ENCODE results near the gene SLC6A3. TPM values are rescaled to one million over a fixed set of nuclear protein-coding genes. Genes with fewer than 3 reads are reported as not detected.
"Not testable (repeated sequence)": the region's sequence is repeated elsewhere in the genome, so short reads cannot be mapped to it uniquely, and the experiment has no call there.

The SLC6A3 gene
- polyA plus RNA-seq, 6 donors from 2014 or later: 0.09 TPM; not detected in 5

DNA sequence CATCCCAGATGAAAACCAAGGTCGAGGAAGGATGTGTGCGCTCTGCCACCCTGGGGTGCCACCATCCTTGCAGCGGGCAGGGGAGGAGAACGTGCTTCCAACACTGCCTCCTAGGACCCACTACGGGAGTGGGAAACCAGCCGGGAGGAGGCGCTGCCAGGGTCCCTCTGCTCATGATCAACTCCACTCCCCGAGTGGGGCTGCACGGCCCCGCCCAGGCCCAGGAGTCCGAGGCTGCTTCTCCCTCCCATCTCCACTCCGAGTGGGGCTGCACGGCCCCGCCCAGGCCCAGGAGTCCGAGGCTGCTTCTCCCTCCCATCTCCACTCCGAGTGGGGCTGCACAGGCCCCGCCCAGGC, 30.3 kb upstream of the SLC6A3 start:
- Mint-ChIP-seq H3K36me3 (peaks cover 0 to 20% of the 10 kb centered on the region in 2 donors), H3K4me1 (peaks cover 16 to 21% (median 21%) of the 10 kb centered on the region in 3 donors)
- not testable (repeated sequence) for H3K4me3 Mint-ChIP-seq; DNase-seq; ATAC-seq (ENCODE audit: low read depth in 2 of 2); H3K27me3 Mint-ChIP-seq; H3K27ac Mint-ChIP-seq; H3K9me3 Mint-ChIP-seq

DNA sequence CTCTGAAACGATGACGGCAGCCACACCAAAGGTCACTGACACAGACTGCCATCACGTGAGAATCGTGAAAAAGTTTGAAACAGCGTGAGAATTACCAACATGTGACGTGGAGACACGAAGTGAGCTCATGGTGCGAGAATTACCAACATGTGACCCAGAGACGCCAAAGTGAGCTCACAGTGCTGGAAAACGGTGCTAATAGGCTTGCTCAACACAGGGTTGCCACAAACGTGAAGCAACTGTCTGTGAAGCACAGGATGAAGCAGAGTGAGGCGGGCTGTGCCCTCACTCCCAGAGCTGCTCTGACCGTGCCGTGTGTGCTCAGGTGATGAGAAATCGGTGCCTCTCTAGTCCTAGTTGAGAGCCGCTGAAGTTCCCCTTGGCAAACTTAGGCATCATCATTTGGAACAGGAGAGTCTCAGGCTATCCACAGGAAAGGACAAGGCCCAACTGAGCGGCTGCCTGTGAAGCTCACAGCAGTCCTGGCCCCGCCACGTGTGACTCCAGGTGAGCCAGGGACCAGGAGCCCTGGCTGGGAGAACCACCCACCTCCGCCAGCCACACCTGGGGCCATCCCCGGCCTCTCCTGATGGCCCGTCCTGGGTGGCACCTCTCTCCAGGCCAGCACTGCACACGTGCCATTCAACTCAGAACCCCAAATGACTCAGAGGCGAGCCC, 29.8 kb upstream of the SLC6A3 start:
- H3K27me3 Mint-ChIP-seq: no peaks in the 10 kb centered on the region
- peaks cover 11 to 16% (median 15%) of the 10 kb centered on the region in 3 donors for H3K4me1 Mint-ChIP-seq
- H3K36me3 Mint-ChIP-seq: peaks cover 0 to 20% of the 10 kb centered on the region in 2 donors
- H3K9me3 Mint-ChIP-seq: no peaks in the 10 kb centered on the region
- no peak overlapping the region for H3K4me3 Mint-ChIP-seq
- ATAC-seq (ENCODE audit: low read depth in 2 of 2) (no peak), DNase-seq (no peak)
- H3K27ac Mint-ChIP-seq: peak overlapping the region in 1 of 6 donors; percentile 36

DNA sequence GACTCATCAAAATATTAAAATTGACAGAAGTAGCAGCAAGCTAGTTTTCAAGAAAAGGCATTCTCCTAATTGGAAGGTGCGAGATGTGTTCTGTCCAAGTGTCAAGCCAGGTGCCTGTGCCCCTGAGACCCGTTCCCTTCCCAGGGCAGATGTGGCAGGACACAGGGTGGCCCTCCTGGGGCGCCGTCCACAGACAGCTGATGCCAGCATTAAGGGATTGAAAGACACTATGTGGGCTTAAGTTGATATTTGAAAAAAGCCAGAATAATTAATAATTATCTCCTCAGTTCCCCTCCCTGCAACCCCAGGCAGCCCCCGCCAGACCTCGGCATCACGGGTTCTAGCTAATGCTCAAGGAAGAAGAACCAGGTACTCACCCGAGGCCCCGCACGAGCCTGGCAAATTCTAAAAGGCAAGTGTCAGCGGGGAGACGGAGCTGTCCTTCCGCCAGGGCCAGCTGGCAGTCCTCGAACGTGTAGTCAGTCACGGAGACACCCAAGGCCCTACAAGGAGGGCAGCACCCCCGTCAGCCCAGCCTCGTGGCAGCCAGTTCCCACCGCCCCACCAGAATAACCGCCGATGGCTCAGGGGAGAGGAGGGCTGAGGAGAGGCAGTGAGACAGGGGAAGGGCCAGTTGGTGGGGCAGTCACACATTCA, 29.1 kb upstream of the SLC6A3 start:
- ATAC-seq (ENCODE audit: low read depth in 2 of 2) (no peak), DNase-seq (no peak)
- H3K4me1 Mint-ChIP-seq: peaks cover 4 to 11% (median 10%) of the 10 kb centered on the region in 3 donors
- H3K9me3 Mint-ChIP-seq: no peaks in the 10 kb centered on the region
- H3K4me3 Mint-ChIP-seq: no peak overlapping the region
- peak overlapping the region in 3 of 6 donors; percentile 24 to 47 (median 36) for H3K27ac Mint-ChIP-seq
- H3K36me3 Mint-ChIP-seq: peaks cover 0 to 20% of the 10 kb centered on the region in 2 donors
- H3K27me3 Mint-ChIP-seq: no peaks in the 10 kb centered on the region

DNA sequence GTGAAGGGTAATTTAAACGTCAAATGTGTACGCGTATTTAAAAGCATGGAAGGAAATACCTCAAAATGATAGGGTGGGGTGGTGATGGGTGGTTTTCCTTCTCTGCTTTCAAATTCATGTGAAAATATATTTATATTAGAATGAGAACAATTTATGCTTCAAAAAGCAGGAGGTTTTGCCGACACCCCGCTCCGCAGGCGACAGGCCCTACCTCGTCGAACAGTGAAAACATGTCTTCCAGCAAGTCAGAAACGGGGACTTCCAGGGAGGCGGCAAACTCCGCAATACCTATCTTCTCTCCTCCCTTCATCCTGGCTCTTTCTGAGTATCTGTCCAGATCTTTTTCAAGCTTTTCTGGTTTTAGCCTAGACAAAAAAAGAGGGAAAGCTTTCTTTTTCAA, 28.5 kb upstream of the SLC6A3 start:
- Mint-ChIP-seq H3K27ac (peak overlapping the region in 1 of 6 donors; percentile 89), H3K4me3 (no peak overlapping the region), H3K9me3 (no peaks in the 10 kb centered on the region), H3K4me1 (peaks cover 0 to 10% (median 6%) of the 10 kb centered on the region in 3 donors), H3K27me3 (no peaks in the 10 kb centered on the region), H3K36me3 (peaks cover 0 to 20% of the 10 kb centered on the region in 2 donors)
- DNase-seq (no peak), ATAC-seq (ENCODE audit: low read depth in 2 of 2) (no peak)

DNA sequence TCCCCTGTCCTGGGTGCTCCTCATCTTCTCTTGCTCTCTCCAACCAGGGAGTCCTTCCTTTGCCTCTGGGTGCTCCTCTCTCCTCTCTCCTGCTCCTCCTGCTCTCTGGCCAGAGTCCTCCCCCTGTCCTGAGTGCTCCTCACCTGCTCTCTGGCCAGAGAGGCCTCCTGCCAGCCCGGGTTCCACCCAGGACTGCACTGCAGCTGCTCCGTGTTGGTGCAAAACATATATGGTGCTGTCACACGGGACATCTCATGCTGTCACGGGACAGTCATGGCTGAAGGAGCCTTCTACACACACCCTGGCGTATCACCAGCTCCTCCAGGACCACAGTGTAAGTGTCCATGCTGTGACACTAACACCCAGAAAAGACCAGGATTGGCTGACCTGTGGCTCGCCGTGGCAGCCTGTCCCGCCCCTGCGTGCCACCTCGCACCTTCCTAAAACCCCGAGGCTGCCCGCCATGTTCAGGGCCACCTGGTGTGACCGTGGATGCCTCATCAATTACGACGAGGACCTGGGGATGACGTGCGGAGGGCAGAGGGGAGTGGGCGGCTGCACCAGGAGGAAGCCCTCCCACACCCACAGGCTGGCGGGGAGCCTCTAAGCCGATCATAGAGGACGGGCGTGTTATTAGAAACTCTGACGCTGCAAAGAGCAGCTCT, 27.9 kb upstream of the SLC6A3 start:
- no peaks in the 10 kb centered on the region for H3K9me3 Mint-ChIP-seq
- H3K4me1 Mint-ChIP-seq: peaks cover 3 to 12% (median 4%) of the 10 kb centered on the region in 3 donors
- ATAC-seq (ENCODE audit: low read depth in 2 of 2) (no peak), DNase-seq (no peak)
- peak overlapping the region in 4 of 6 donors; percentile 15 to 89 (median 81) for H3K27ac Mint-ChIP-seq
- no peak overlapping the region for H3K4me3 Mint-ChIP-seq
- peaks cover 0 to 20% of the 10 kb centered on the region in 2 donors for H3K36me3 Mint-ChIP-seq
- H3K27me3 Mint-ChIP-seq: no peaks in the 10 kb centered on the region

DNA sequence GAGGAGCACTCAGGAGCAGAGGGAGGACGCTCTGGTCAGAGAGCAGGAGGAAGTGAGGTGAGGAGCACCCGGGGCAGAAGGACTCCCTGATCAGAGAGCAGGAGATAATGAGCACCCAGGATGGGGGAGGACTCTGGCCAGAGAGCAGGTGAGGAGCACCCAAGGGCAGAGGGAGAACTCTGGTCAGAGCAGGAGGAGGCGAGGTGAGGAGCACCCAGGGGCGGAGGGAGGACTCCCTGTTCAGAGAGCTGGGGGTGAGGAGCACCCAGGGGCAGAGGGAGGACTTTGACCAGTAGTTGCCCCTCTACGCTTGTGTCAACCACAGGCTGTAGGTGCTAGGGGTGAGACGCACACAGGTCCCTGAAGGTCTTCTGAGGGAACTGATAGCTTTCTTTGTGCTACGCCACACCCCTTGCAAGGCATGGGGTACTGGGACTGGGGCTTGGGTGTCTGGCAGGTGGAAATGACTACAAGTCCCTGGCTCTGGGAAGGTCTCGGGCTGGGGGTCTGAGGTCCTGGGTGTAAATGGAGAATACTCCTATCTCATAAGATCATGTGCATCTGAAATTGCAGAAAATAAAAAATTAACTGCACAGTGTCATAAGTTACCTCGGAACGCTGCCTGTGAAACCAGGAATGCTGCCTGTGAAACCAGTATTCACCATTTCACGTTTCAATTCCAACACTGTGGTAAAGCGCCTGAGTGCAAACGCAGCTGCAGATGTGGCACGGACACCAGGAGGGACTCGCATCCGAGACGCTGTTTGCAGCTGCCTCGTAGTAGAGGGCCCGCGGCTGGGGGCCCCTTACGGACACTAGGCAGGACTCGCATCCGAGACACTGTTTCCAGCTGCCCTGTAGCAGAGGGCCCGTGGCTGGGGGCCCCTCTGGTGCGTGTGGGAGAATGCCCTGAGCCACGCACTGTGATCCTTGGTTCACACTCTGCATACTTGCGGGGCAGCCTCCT, 27.0 kb upstream of the SLC6A3 start:
- DNase-seq (no peak), ATAC-seq (ENCODE audit: low read depth in 2 of 2) (no peak)
- Mint-ChIP-seq H3K36me3 (peaks cover 0 to 20% of the 10 kb centered on the region in 2 donors), H3K9me3 (no peaks in the 10 kb centered on the region), H3K27me3 (no peaks in the 10 kb centered on the region), H3K4me3 (no peak overlapping the region), H3K27ac (peak overlapping the region in 5 of 6 donors; percentile 28 to 81 (median 49)), H3K4me1 (peaks cover 5 to 13% (median 5%) of the 10 kb centered on the region in 3 donors)

DNA sequence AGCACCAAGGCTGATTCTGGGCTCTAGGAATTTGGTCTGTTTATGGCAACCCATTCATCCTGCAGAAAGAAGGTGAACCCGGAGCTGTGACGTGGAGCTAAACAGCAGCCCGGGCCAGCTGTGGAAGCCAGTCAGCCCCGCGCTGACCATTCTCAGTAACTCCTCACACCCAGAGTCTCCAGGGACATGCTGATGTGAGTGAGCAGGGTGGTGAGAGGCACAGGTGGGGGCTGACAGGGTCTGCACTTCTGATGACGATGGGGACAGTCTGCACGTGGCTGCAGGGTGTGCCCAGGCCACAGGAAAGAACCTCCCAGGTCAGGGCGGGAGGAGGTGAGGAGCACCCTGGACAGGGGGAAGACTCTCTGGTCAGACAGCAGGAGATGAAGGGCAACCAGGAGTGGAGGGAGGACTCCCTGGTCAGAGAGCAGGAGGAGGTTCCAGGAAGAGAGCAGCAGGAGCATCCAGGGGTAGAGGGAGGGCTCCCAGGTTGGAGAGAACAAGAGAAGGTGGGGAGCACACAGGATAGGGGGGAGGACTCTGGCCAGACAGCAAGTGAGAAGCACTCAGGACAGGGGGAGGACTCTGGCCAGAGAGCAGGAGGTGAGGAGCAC, 26.1 kb upstream of the SLC6A3 start:
- DNase-seq: no peak
- Mint-ChIP-seq H3K4me3 (no peak overlapping the region), H3K36me3 (peaks cover 0 to 20% of the 10 kb centered on the region in 2 donors), H3K27ac (peak overlapping the region in 4 of 6 donors; percentile 16 to 56 (median 28)), H3K27me3 (no peaks in the 10 kb centered on the region), H3K4me1 (peaks cover 5 to 13% (median 5%) of the 10 kb centered on the region in 3 donors), H3K9me3 (no peaks in the 10 kb centered on the region)
- ATAC-seq (ENCODE audit: low read depth in 2 of 2): no peak

DNA sequence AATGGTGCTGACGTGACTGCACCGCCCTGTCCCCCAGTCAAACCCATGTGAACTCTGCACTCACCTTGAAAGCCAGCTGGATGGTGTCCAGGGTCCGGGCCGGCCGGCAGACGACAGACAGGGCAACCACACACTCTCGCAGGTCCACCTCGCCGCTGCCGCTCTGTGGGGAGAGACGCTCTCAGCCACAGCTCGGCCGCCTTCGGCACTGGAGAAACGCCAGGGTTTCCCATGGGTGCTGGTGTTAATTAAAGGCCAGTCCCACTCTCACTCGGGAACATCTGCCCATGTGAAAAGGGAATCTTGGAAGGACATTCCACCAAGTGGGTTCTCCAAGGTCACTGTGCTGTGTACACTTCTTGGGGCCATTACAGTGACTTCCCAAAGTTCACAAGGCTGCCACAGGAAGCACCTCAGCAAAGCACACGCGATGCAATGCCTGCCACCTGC, 25.5 kb upstream of the SLC6A3 start:
- ATAC-seq (ENCODE audit: low read depth in 2 of 2): no peak
- H3K4me1 Mint-ChIP-seq: peaks cover 5 to 13% (median 5%) of the 10 kb centered on the region in 3 donors
- H3K27ac Mint-ChIP-seq: peak overlapping the region in 3 of 6 donors; percentile 18 to 56 (median 29)
- no peaks in the 10 kb centered on the region for H3K9me3 Mint-ChIP-seq
- H3K4me3 Mint-ChIP-seq: no peak overlapping the region
- H3K27me3 Mint-ChIP-seq: no peaks in the 10 kb centered on the region
- no peak for DNase-seq
- H3K36me3 Mint-ChIP-seq: peaks cover 0 to 20% of the 10 kb centered on the region in 2 donors

DNA sequence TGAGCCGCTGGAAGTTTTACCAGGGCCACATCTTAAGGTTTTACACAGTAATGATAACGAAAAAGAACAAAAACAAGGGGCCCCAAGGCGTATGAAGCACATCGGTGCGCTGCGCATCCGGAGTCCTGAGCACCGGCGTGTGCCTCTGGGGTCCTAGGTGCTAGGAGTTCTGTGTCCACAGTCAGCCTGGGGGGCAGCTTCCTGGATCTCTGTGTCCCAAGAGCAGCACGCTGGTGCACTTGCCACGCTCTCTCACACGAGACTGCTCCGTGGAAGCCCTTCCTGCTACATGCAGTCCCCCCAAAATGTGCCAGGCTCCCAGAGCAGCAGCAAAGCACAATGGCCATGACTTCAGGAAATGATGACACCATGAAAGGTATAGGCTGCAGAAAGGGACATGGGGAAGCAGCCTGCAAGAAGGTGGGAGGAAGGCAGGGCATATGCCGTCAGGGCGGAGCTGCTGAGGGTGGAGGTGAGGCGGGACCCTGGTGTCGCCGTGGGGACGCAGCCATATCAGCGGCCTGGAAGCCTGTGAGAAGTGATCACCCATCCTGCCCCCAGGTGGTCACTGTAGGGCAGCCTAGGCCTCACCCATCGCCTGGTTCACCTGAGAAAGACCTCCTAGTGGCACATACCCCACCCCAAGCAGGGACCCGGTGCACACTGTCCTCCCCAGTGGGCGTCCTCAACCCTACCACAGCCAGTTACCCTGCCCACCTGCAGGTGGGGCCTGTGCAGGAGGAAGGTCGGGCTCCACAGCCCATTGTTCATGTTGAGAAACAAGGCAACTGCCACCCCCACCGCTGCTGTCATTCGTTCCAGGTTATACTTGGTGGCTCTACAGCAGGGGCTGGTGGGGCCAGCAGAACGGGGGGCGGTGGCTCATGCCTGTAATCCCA, 23.6 kb upstream of the SLC6A3 start:
- no peak for ATAC-seq (ENCODE audit: low read depth in 2 of 2)
- H3K4me1 Mint-ChIP-seq: peaks cover 5 to 13% (median 5%) of the 10 kb centered on the region in 3 donors
- H3K4me3 Mint-ChIP-seq: no peak overlapping the region
- no peak for DNase-seq
- peak overlapping the region in 3 of 6 donors; percentile 65 to 91 (median 69) for H3K27ac Mint-ChIP-seq
- no peaks in the 10 kb centered on the region for H3K27me3 Mint-ChIP-seq
- peaks cover 0 to 5% (median 0%) of the 10 kb centered on the region in 7 donors for H3K9me3 Mint-ChIP-seq
- H3K36me3 Mint-ChIP-seq: peaks cover 0 to 36% of the 10 kb centered on the region in 2 donors

DNA sequence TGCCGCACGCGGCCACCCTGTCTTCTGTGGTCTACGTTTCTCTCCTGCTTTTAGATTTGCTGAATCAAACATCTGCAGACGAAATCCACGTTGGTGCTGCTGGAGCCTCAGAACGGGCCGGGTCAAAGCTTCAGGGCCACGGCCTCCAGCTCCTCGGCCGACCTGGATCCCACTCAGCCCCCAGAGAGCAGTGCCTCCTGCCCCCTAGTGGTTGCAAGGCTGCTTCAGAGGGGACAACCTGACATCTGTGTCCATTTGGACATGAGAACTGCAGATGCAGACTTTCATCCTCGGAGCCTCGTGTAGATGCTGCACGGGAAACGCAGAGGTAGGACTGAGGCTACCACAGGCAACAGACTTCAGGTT, 23.0 kb upstream of the SLC6A3 start:
- no peaks in the 10 kb centered on the region for H3K27me3 Mint-ChIP-seq
- no peak for DNase-seq
- H3K36me3 Mint-ChIP-seq: peaks cover 0 to 35% of the 10 kb centered on the region in 2 donors
- H3K4me3 Mint-ChIP-seq: peak overlapping the region in 2 of 8 donors; percentile 35 to 48
- H3K27ac Mint-ChIP-seq: peak overlapping the region in 3 of 6 donors; percentile 65 to 91 (median 69)
- peaks cover 5 to 13% (median 5%) of the 10 kb centered on the region in 3 donors for H3K4me1 Mint-ChIP-seq
- peak; percentile 37 to 48 for ATAC-seq (ENCODE audit: low read depth in 2 of 2)
- peaks cover 0 to 5% (median 0%) of the 10 kb centered on the region in 7 donors for H3K9me3 Mint-ChIP-seq

DNA sequence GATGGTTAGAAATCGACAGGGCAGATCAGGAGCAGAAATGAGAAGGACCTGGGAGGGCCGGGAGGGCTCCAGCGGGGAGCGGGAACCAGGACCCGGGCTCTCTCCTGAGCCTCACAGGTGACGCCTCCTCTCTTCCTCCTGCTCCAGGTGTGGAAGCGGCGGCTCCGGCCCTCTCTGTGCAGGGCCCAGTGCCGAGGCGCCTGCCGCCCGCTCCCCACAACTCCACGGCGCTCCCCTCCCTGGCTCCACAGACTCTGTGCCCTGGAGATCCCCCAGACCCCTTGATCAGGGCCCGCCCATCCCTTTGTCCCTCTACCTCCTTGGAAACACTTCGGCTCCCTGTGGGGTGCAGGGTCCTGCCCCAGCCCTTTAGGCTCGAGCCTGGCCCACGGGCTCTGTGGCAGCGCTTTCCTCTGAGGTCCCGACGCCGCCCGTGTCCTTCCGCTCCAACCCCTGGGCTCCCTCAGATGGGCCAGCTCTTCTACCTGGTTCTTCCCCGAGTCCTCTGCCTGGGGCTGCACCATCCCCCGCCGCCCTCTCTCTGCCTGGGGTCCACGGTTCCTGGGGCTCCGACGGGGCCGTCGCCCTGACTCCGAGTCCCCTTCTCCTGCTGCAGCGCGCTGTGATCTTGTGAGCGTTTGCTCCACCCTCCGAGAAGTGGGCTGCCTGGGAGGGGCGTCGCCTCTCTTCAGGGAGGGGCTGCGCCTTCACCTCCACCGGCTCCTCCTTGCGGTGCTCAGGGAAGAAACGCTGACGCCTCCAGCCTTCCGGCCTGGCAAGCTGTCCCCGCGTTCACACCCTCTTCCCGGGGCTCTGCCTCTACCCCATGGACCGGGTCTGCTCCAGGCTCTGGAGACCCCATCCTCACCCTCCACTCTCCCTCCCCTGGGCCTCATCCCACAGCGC, 22.4 kb upstream of the SLC6A3 start:
- Mint-ChIP-seq H3K4me3 (no peak overlapping the region), H3K27me3 (no peaks in the 10 kb centered on the region), H3K4me1 (peaks cover 5 to 13% (median 5%) of the 10 kb centered on the region in 3 donors), H3K9me3 (peaks cover 0 to 5% (median 0%) of the 10 kb centered on the region in 7 donors), H3K27ac (peak overlapping the region in 4 of 6 donors; percentile 9 to 84 (median 71)), H3K36me3 (peaks cover 0 to 28% of the 10 kb centered on the region in 2 donors)
- ATAC-seq (ENCODE audit: low read depth in 2 of 2) (no peak), DNase-seq (no peak)

Measured in naive B cell (primary cell).